ENCODE measurements around the gene LRFN2. TPM values are rescaled to one million over a fixed set of nuclear protein-coding genes. Genes with fewer than 3 reads are reported as not detected.

The LRFN2 gene
- total and polyA plus RNA-seq, 2 experiments from 2014 or later, result 0.33 to 0.54 TPM

DNA sequence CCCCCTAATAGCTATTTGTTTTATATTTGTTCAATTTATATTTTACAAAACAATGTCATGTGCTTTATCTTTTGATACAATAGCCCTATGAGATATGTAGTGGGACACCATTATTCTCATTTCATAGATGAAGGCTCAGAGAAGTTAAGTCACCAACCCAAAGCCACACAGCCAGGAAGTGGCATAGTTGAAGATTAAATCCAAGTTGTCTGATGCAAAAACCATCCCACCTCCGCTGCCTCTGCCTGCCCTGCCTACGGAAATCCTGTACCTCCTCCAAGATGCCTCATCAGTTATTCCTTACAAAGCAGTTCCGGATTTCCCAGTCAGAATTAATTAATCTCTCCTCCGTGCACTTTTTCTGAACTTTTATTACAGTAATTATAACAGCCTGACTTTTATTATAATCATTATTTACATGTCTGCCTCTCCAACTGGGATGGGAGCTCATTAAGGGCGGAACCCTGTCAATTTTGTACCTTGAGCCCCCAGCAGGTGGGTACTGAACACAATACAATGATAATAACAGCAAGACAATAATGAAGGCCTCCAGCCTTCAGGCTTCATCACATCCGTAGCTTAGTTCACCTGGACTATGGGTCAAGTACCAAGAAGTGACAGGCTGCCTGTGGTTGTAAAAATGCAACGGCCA, 54.7 kb downstream of the LRFN2 start:
- Histone ChIP-seq H3K4me2 (no peak overlapping the region), H4K20me1 (ENCODE audit: insufficient read depth, poor library complexity, severe bottlenecking) (no peaks in the 10 kb centered on the region), H3K4me1 (ENCODE audit: insufficient read depth) (no peaks in the 10 kb centered on the region), H3K36me3 (replicated peaks; ENCODE audit: insufficient read depth, low read depth) (no peaks in the 10 kb centered on the region), H3K9me2 (replicated peaks; ENCODE audit: insufficient read depth) (no peaks in the 10 kb centered on the region), H2AFZ (no peak overlapping the region), H3K4me3 (no peak overlapping the region), H3K9me3 (ENCODE audit: low read depth) (no peaks in the 10 kb centered on the region), H3K27ac (no peak overlapping the region), H3K79me2 (no peaks in the 10 kb centered on the region), H3K27me3 (no peaks in the 10 kb centered on the region)
- WGBS (ENCODE audit: low lambda C conversion rate, missing lambda C conversion rate), result 92% methylated on average over 7 of the region's 7 CpGs
- no peak for TF ChIP-seq EZH2phosphoT487 (IDR thresholded peaks at IDR 0.05; ENCODE audit: low read depth, severe bottlenecking, unreplicated experiment)
- TF ChIP-seq, protein P1, sequence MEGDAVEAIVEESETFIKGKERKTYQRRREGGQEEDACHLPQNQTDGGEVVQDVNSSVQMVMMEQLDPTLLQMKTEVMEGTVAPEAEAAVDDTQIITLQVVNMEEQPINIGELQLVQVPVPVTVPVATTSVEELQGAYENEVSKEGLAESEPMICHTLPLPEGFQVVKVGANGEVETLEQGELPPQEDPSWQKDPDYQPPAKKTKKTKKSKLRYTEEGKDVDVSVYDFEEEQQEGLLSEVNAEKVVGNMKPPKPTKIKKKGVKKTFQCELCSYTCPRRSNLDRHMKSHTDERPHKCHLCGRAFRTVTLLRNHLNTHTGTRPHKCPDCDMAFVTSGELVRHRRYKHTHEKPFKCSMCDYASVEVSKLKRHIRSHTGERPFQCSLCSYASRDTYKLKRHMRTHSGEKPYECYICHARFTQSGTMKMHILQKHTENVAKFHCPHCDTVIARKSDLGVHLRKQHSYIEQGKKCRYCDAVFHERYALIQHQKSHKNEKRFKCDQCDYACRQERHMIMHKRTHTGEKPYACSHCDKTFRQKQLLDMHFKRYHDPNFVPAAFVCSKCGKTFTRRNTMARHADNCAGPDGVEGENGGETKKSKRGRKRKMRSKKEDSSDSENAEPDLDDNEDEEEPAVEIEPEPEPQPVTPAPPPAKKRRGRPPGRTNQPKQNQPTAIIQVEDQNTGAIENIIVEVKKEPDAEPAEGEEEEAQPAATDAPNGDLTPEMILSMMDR (IDR thresholded peaks at IDR 0.05; ENCODE audit: poor library complexity), result no peak
- no peak for TF ChIP-seq EZH2 (IDR thresholded peaks at IDR 0.05; ENCODE audit: borderline replicate concordance)
- DNase-seq (ENCODE audit: low spot score), result no peak

GRCh38 chr6:40529919-40530318, 57.2 kb downstream of the LRFN2 start:
- TF ChIP-seq EZH2phosphoT487 (IDR thresholded peaks at IDR 0.05; ENCODE audit: low read depth, severe bottlenecking, unreplicated experiment) (no peak), EZH2 (IDR thresholded peaks at IDR 0.05; ENCODE audit: borderline replicate concordance) (no peak)
- TF ChIP-seq, protein P1 (IDR thresholded peaks at IDR 0.05; ENCODE audit: poor library complexity), result no peak
- H3K9me2 ChIP-seq (replicated peaks; ENCODE audit: insufficient read depth), result no peaks in the 10 kb centered on the region
- no peaks in the 10 kb centered on the region for H4K20me1 ChIP-seq (ENCODE audit: insufficient read depth, poor library complexity, severe bottlenecking)
- H3K9me3 ChIP-seq (ENCODE audit: low read depth), result no peaks in the 10 kb centered on the region
- H3K4me3 ChIP-seq, result no peak overlapping the region
- H3K4me2 ChIP-seq, result no peak overlapping the region
- WGBS (ENCODE audit: low lambda C conversion rate, missing lambda C conversion rate), result 80% methylated on average over 5 of the region's 5 CpGs
- H3K4me1 ChIP-seq (ENCODE audit: insufficient read depth), result no peaks in the 10 kb centered on the region
- H3K79me2 ChIP-seq, result no peaks in the 10 kb centered on the region
- no peak for DNase-seq (ENCODE audit: low spot score)
- no peaks in the 10 kb centered on the region for H3K36me3 ChIP-seq (replicated peaks; ENCODE audit: insufficient read depth, low read depth)
- H2AFZ ChIP-seq, result no peak overlapping the region
- no peak overlapping the region for H3K27ac ChIP-seq
- H3K27me3 ChIP-seq, result no peaks in the 10 kb centered on the region

- no peaks in the 10 kb centered on the region for H3K4me1 ChIP-seq (ENCODE audit: insufficient read depth)
- no peaks in the 10 kb centered on the region for H4K20me1 ChIP-seq (ENCODE audit: insufficient read depth, poor library complexity, severe bottlenecking)
- TF ChIP-seq, protein P1 (IDR thresholded peaks at IDR 0.05; ENCODE audit: poor library complexity), result no peak
- TF ChIP-seq EZH2 (IDR thresholded peaks at IDR 0.05; ENCODE audit: borderline replicate concordance), result no peak
- TF ChIP-seq EZH2phosphoT487 (IDR thresholded peaks at IDR 0.05; ENCODE audit: low read depth, severe bottlenecking, unreplicated experiment), result no peak
- no peaks in the 10 kb centered on the region for H3K36me3 ChIP-seq (replicated peaks; ENCODE audit: insufficient read depth, low read depth)
- no peak overlapping the region for H3K4me3 ChIP-seq
- no peaks in the 10 kb centered on the region for H3K9me3 ChIP-seq (ENCODE audit: low read depth)
- no peak overlapping the region for H2AFZ ChIP-seq
- H3K27ac ChIP-seq, result no peak overlapping the region
- no peak for DNase-seq (ENCODE audit: low spot score)
- peaks cover 4% of the 10 kb centered on the region for H3K27me3 ChIP-seq
- WGBS (ENCODE audit: low lambda C conversion rate, missing lambda C conversion rate), result 72% methylated on average over 4 of the region's 4 CpGs
- no peaks in the 10 kb centered on the region for H3K9me2 ChIP-seq (replicated peaks; ENCODE audit: insufficient read depth)
- no peaks in the 10 kb centered on the region for H3K79me2 ChIP-seq
- H3K4me2 ChIP-seq, result no peak overlapping the region
Measured at GRCh38 chr6:40529040-40529439, 58.1 kb downstream of the LRFN2 start.

Measured in hepatocyte (in vitro differentiated cells).